ENCODE measurements around the gene CSF3. TPM values are rescaled to one million over a fixed set of nuclear protein-coding genes. Genes with fewer than 3 reads are reported as not detected.

The CSF3 gene
- total RNA-seq, 1 experiment from 2014 or later, result not detected

- DNase-seq (ENCODE audit: low read depth, low spot score) (no peak), ATAC-seq (no peak)
- Histone ChIP-seq H3K79me2 (ENCODE audit: insufficient read depth, low read length) (no peaks in the 10 kb centered on the region), H3K27me3 (ENCODE audit: insufficient read depth, low read length) (no peaks in the 10 kb centered on the region), H3K9me2 (ENCODE audit: insufficient read depth) (no peaks in the 10 kb centered on the region), H3K27ac (ENCODE audit: low read depth, low read length) (no peak overlapping the region), H3K4me1 (ENCODE audit: control insufficient read depth in 1 of 2, insufficient read depth in 2 of 2, low read length in 2 of 2) (peaks cover 2 to 15% of the 10 kb centered on the region in 2 experiments; a peak in 2 of 4 replicates), H3K4me3 (replicated peaks in 1 of 2; ENCODE audit: low read depth in 1 of 2, low read length in 2 of 2) (no peak overlapping the region), H3K4me2 (ENCODE audit: low read length) (no peak overlapping the region), H2AFZ (ENCODE audit: low read depth, low read length, poor library complexity, severe bottlenecking) (no peak overlapping the region), H3K9ac (ENCODE audit: low read length) (no peak overlapping the region), H3K36me3 (ENCODE audit: control insufficient read depth in 1 of 2, insufficient read depth in 2 of 2, low read length in 2 of 2) (peaks cover 20 to 38% of the 10 kb centered on the region in 2 experiments; a peak in 3 of 4 replicates), H3K9me3 (ENCODE audit: control insufficient read depth in 1 of 2, insufficient read depth in 1 of 2, low read depth in 1 of 2, low read length in 2 of 2) (no peaks in the 10 kb centered on the region), H4K20me1 (ENCODE audit: insufficient read depth) (no peaks in the 10 kb centered on the region)
- ChIA-PET POLR2A (interaction anchor here (1.1 kb wide), 1 partner anchor 73 kb away, joined by 3 read pairs; the partner anchor contains the start of gene NR1D1), CTCF (interaction anchor here (0.7 to 2.0 kb wide), 10 partner anchors 8 to 155 kb away, joined by 3 to 12 read pairs (median 4); partner anchors contain the start of gene MED24), RAD21 (ENCODE audit: low non-redundant PET in 1 of 2, low total read pairs in 2 of 2, uncharacterized antibody in 2 of 2, unreplicated experiment in 2 of 2) (no interaction called here)
- no peak for TF ChIP-seq EGR1 (IDR thresholded peaks at IDR 0.05; ENCODE audit: low read depth)
- no peak for TF ChIP-seq SP1 (IDR thresholded peaks at IDR 0.05; ENCODE audit: low read depth)
- no peak for TF ChIP-seq ZFX (IDR thresholded peaks at IDR 0.05)
- no peak for TF ChIP-seq JUND (IDR thresholded peaks at IDR 0.05)
- TF ChIP-seq SIN3A (IDR thresholded peaks at IDR 0.05; ENCODE audit: low read depth), result no peak
- TF ChIP-seq CEBPB (IDR thresholded peaks at IDR 0.05; ENCODE audit: low read depth), result no peak
- TF ChIP-seq CBX3 (IDR thresholded peaks at IDR 0.05; ENCODE audit: low read depth), result no peak
- TF ChIP-seq RAD21 (IDR thresholded peaks at IDR 0.05; ENCODE audit: low read depth), result no peak
- no peak for TF ChIP-seq FOSL1 (IDR thresholded peaks at IDR 0.05; ENCODE audit: low read depth)
- no peak for TF ChIP-seq EZH2 (IDR thresholded peaks at IDR 0.05)
- no peak for TF ChIP-seq YY1 (IDR thresholded peaks at IDR 0.05; ENCODE audit: extremely low read depth, insufficient replicate concordance, low read depth, low read length)
- TF ChIP-seq ELF1 (IDR thresholded peaks at IDR 0.05; ENCODE audit: borderline replicate concordance, low read depth), result no peak
- intact Hi-C loops (cut with micrococcal nuclease), result loop anchor here (1.0 to 5.0 kb wide), 2 partner anchors 60 to 68 kb away; no protein-coding TSS in a partner anchor
- BruUV-seq (replicated peaks), result no TSS peak
These were observed 12.4 kb downstream of the CSF3 start for GRCh38 chr17:40027614-40028012.

- no peak overlapping the region for H3K4me2 ChIP-seq (ENCODE audit: low read length)
- ChIA-PET CTCF (interaction anchor here (0.7 to 1.6 kb wide), 2 partner anchors 58 to 85 kb away, joined by 3 to 9 read pairs; no protein-coding TSS in a partner anchor), POLR2A (interaction anchor here (1.1 kb wide), 1 partner anchor 72 kb away, joined by 3 read pairs; the partner anchor contains the start of gene NR1D1), RAD21 (ENCODE audit: low non-redundant PET in 1 of 2, low total read pairs in 2 of 2, uncharacterized antibody in 2 of 2, unreplicated experiment in 2 of 2) (no interaction called here)
- H2AFZ ChIP-seq (ENCODE audit: low read depth, low read length, poor library complexity, severe bottlenecking), result no peak overlapping the region
- H3K27ac ChIP-seq (ENCODE audit: low read depth, low read length), result no peak overlapping the region
- ATAC-seq, result no peak
- BruUV-seq (replicated peaks), result no TSS peak
- H3K9me3 ChIP-seq (ENCODE audit: control insufficient read depth in 1 of 2, insufficient read depth in 1 of 2, low read depth in 1 of 2, low read length in 2 of 2), result no peaks in the 10 kb centered on the region
- peaks cover 24 to 38% of the 10 kb centered on the region in 2 experiments; a peak in 3 of 4 replicates for H3K36me3 ChIP-seq (ENCODE audit: control insufficient read depth in 1 of 2, insufficient read depth in 2 of 2, low read length in 2 of 2)
- no peaks in the 10 kb centered on the region for H4K20me1 ChIP-seq (ENCODE audit: insufficient read depth)
- H3K4me3 ChIP-seq (replicated peaks in 1 of 2; ENCODE audit: low read depth in 1 of 2, low read length in 2 of 2), result no peak overlapping the region
- no peak overlapping the region for H3K9ac ChIP-seq (ENCODE audit: low read length)
- H3K79me2 ChIP-seq (ENCODE audit: insufficient read depth, low read length), result no peaks in the 10 kb centered on the region
- DNase-seq (ENCODE audit: low read depth, low spot score), result no peak
- H3K4me1 ChIP-seq (ENCODE audit: control insufficient read depth in 1 of 2, insufficient read depth in 2 of 2, low read length in 2 of 2), result peaks cover 2 to 15% of the 10 kb centered on the region in 2 experiments; a peak in 2 of 4 replicates
- H3K9me2 ChIP-seq (ENCODE audit: insufficient read depth), result no peaks in the 10 kb centered on the region
- H3K27me3 ChIP-seq (ENCODE audit: insufficient read depth, low read length), result no peaks in the 10 kb centered on the region
- intact Hi-C loops (cut with micrococcal nuclease), result loop anchor here (5.0 kb wide), 1 partner anchor 59 kb away; no protein-coding TSS in a partner anchor
- TF ChIP-seq SRF (IDR thresholded peaks at IDR 0.05; ENCODE audit: low read depth) (no peak), EZH2phosphoT487 (IDR thresholded peaks at IDR 0.05; ENCODE audit: borderline replicate concordance) (no peak), POLR2AphosphoS5 (IDR thresholded peaks at IDR 0.05; ENCODE audit: low read depth, low read length) (no peak), SIN3A (IDR thresholded peaks at IDR 0.05; ENCODE audit: low read depth) (no peak), MAX (IDR thresholded peaks at IDR 0.05) (no peak), CEBPB (IDR thresholded peaks at IDR 0.05; ENCODE audit: low read depth) (no peak), CTCF (IDR thresholded peaks at IDR 0.05 in 2 of 3, conservative IDR thresholded peaks at IDR 0.05 in 1 of 3; ENCODE audit: borderline replicate concordance in 1 of 3, insufficient read depth in 1 of 3, low read depth in 2 of 3, low read length in 2 of 3) (no peak), JUND (IDR thresholded peaks at IDR 0.05) (no peak), ELF1 (IDR thresholded peaks at IDR 0.05; ENCODE audit: borderline replicate concordance, low read depth) (no peak)
- TF ChIP-seq, protein P1, sequence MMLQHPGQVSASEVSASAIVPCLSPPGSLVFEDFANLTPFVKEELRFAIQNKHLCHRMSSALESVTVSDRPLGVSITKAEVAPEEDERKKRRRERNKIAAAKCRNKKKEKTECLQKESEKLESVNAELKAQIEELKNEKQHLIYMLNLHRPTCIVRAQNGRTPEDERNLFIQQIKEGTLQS (IDR thresholded peaks at IDR 0.05), result no peak
These were observed 13.4 kb downstream of the CSF3 start for GRCh38 chr17:40028595-40028994.

Measured in HCT116 (cell line).